Adipocyte (in vitro differentiated cells): ENCODE data around the gene SMAD3.

ENCODE experiments used
- DNase-seq: peaks from one replicate; pipeline ENCODE4 v3.0.0-alpha.2; 2015; ENCODE audit warnings: low read depth
- H3K27me3 ChIP-seq: replicated peaks from 2 replicates; pipeline ENCODE4 v1.7.0; 2013; ENCODE audit warnings: mild to moderate bottlenecking, low read length, moderate library complexity; ENCODE audit not compliant: control insufficient read depth, insufficient read depth
- H3K36me3 ChIP-seq: 2 replicates; pipeline ENCODE4 v1.7.0; 2013; ENCODE audit warnings: low read length, mild to moderate bottlenecking, moderate library complexity; ENCODE audit not compliant: control insufficient read depth, insufficient read depth, severe bottlenecking
- H3K4me1 ChIP-seq: 2 replicates; pipeline ENCODE4 v1.7.0; 2013; ENCODE audit warnings: mild to moderate bottlenecking, low read length, moderate library complexity; ENCODE audit not compliant: control insufficient read depth, insufficient read depth
- H3K4me3 ChIP-seq: 2 replicates; pipeline ENCODE4 v1.7.0; 2013; ENCODE audit warnings: mild to moderate bottlenecking, low read length, moderate library complexity
- H3K9ac ChIP-seq: 2 replicates; pipeline ENCODE4 v1.7.0; 2013; ENCODE audit warnings: mild to moderate bottlenecking, low read length, moderate library complexity
- H3K9me3 ChIP-seq: 2 replicates; pipeline ENCODE4 v1.7.0; 2013; ENCODE audit warnings: mild to moderate bottlenecking, low read length, moderate library complexity; ENCODE audit not compliant: control insufficient read depth

SMAD3 gene

DNA sequence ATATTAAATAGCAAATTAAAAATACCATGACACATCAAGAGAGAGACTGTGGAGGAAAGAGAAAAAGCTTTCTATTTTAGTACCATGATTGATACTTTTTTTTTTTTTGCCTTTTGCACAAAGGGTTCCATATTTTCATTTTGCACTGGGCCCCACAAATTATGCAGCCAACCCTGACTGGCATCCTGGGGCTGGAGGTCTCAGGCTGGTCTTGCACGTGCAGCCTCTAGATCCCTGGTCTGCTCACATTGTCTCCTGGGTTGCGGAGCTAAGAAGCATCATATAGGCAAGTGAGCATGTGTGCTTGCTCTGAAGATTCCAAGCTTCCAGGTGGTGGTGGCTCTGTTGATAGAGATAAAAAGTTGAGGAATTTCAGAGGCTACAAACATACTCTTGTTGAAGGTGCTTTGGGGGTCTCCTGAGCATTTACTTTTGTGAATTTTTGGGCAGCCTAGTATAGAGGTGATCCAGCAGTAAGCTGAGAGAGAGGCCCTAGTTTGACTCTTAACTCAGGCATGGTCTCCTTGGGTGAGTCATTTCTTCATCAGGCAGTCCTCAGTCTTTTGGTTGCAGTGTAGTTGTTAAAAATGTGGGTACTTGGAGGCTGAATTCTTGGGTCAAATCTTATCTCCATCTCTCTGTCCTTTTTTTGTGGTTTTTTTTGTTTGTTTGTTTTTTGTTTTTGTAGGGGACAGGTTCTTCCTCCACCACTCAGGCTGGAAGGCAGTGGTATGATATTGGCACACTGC lies 31.3 kb downstream of the SMAD3 start:
- no peak for DNase-seq
- Histone ChIP-seq H3K9ac (no peak overlapping the region), H3K4me3 (no peak overlapping the region), H3K36me3 (peaks cover 26% of the 10 kb centered on the region), H3K27me3 (no peaks in the 10 kb centered on the region), H3K4me1 (peaks cover 42% of the 10 kb centered on the region), H3K9me3 (no peaks in the 10 kb centered on the region)

GRCh38 chr15:67097424-67097823 lies 32.0 kb downstream of the SMAD3 start:
- no peak for DNase-seq
- peaks cover 26% of the 10 kb centered on the region for H3K36me3 ChIP-seq

GRCh38 chr15:67097930-67098740 lies 32.7 kb downstream of the SMAD3 start:
- Histone ChIP-seq H3K9me3 (no peaks in the 10 kb centered on the region), H3K9ac (peak overlapping the region; percentile 80), H3K4me3 (peak overlapping the region; percentile 66), H3K27me3 (no peaks in the 10 kb centered on the region), H3K4me1 (peaks cover 39% of the 10 kb centered on the region), H3K36me3 (peaks cover 26% of the 10 kb centered on the region)
- DNase-seq: peak; percentile 93

More at GRCh38 chr15:67097424-67097823, 32.0 kb downstream of the SMAD3 start:
- no peaks in the 10 kb centered on the region for H3K9me3 ChIP-seq
- peaks cover 42% of the 10 kb centered on the region for H3K4me1 ChIP-seq
- peak overlapping the region; percentile 57 for H3K9ac ChIP-seq
- H3K27me3 ChIP-seq: no peaks in the 10 kb centered on the region
- H3K4me3 ChIP-seq: peak overlapping the region; percentile 18

DNA sequence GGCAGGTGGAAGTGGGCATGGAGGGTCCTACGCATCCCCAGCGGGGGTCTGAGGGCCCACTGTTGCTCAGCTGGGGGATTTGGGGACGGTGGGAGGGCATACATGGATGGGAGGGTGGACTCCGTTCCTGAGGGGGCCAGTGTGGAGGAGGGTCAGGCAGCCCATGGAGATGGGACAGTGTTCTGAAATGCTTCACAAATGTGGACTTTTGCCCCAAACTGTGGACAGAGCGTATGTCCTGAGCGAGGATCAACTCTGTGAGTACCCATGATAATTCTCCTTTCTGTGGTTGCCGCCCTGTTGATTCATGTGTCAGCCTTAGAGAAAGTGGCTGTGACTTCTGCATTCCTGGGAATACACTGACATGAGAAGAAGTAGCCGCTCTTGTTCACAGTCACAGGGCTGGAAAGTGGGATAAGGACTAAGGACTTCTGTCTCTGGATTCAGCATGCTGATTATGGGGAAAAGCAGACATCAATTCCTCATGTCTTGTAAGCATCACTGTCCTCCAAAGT lies 33.4 kb downstream of the SMAD3 start:
- no peaks in the 10 kb centered on the region for H3K27me3 ChIP-seq
- H3K4me3 ChIP-seq: peak overlapping the region; percentile 66
- H3K9ac ChIP-seq: peak overlapping the region; percentile 80
- H3K9me3 ChIP-seq: no peaks in the 10 kb centered on the region
- peaks cover 20% of the 10 kb centered on the region for H3K36me3 ChIP-seq
- DNase-seq: no peak
- H3K4me1 ChIP-seq: peaks cover 39% of the 10 kb centered on the region

- H3K4me1 ChIP-seq: peaks cover 51% of the 10 kb centered on the region
- H3K27me3 ChIP-seq: no peaks in the 10 kb centered on the region
- H3K9me3 ChIP-seq: no peaks in the 10 kb centered on the region
- no peak overlapping the region for H3K9ac ChIP-seq
- no peak for DNase-seq
- peaks cover 7% of the 10 kb centered on the region for H3K36me3 ChIP-seq
- H3K4me3 ChIP-seq: no peak overlapping the region
Observed at GRCh38 chr15:67100124-67100791, 34.9 kb downstream of the SMAD3 start.

- Histone ChIP-seq H3K4me1 (peaks cover 57% of the 10 kb centered on the region), H3K27me3 (no peaks in the 10 kb centered on the region), H3K9ac (no peak overlapping the region), H3K36me3 (peaks cover 5% of the 10 kb centered on the region), H3K9me3 (no peaks in the 10 kb centered on the region), H3K4me3 (no peak overlapping the region)
- no peak for DNase-seq
Observed at GRCh38 chr15:67100801-67101581, 35.6 kb downstream of the SMAD3 start.

DNA sequence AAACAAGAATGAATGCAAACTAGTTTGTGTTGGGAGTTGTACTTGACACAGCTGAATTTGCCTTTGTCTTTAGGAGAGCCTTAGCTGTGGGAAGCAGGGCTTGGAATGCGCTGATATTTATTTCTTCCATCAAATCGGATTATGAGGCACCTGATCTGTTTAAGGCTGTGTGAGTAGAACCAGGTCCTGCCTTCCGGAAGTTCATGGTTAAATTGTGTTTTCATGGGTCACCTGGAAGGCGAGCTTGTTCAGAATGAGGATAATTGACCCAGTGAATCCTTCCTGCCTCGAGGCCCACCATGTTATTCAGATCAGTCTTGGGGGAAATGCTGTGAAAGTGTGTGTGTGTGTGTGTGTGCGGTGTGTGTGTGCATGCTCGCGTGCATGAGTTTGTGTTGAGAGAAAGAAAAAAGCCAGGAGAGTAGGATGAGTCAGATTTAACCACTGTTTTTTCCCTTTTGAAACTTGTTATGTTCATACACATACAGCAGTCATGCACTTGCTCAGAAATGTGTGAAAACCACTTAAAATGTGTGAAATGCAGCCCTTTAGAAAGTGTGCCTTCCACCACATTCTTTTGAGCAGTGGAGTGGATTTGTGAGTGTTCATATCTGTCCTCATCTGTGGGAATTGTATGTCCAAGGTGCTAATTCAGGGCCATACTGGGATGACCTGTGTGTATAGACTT lies 36.7 kb downstream of the SMAD3 start:
- H3K27me3 ChIP-seq: no peaks in the 10 kb centered on the region
- no peaks in the 10 kb centered on the region for H3K36me3 ChIP-seq
- no peak for DNase-seq
- H3K4me1 ChIP-seq: peaks cover 63% of the 10 kb centered on the region
- no peak overlapping the region for H3K9ac ChIP-seq
- H3K4me3 ChIP-seq: no peak overlapping the region
- no peaks in the 10 kb centered on the region for H3K9me3 ChIP-seq

GRCh38 chr15:67102599-67102929 lies 37.2 kb downstream of the SMAD3 start:
- no peaks in the 10 kb centered on the region for H3K36me3 ChIP-seq
- H3K4me1 ChIP-seq: peaks cover 63% of the 10 kb centered on the region
- H3K9me3 ChIP-seq: no peaks in the 10 kb centered on the region
- no peak for DNase-seq
- H3K9ac ChIP-seq: no peak overlapping the region
- no peak overlapping the region for H3K4me3 ChIP-seq
- H3K27me3 ChIP-seq: no peaks in the 10 kb centered on the region

GRCh38 chr15:67103021-67103420 lies 37.6 kb downstream of the SMAD3 start:
- DNase-seq: no peak
- Histone ChIP-seq H3K4me1 (peaks cover 62% of the 10 kb centered on the region), H3K27me3 (no peaks in the 10 kb centered on the region), H3K4me3 (no peak overlapping the region), H3K36me3 (no peaks in the 10 kb centered on the region), H3K9ac (no peak overlapping the region), H3K9me3 (no peaks in the 10 kb centered on the region)

DNA sequence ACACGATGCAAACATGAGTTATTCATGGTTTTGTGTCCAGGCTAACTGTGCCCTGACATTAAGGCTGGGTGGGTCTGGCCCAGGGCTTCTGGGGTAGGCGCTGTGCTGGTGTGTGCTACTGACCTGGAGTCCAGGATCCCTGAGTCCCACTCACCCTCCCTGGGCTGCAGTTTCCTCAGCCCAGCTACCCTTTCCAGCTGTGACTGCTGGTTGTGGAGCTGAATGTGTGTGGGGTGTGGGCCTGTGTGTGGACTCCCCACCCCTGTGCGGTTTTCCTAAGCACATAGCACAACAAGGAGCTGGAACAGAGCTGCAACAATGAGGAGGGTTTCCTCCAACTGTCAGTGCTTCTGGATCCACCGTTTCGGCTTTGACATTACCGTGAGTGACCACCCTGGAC lies 38.0 kb downstream of the SMAD3 start:
- H3K4me1 ChIP-seq: peaks cover 64% of the 10 kb centered on the region

More for the DNA sequence above, 38.0 kb downstream of the SMAD3 start:
- Histone ChIP-seq H3K4me3 (no peak overlapping the region), H3K9ac (no peak overlapping the region), H3K27me3 (no peaks in the 10 kb centered on the region), H3K9me3 (no peaks in the 10 kb centered on the region), H3K36me3 (no peaks in the 10 kb centered on the region)
- DNase-seq: no peak
